Right ventricle myocardium inferior (tissue), 1 donor: ENCODE measurements around the gene MDM4. TPM values are rescaled to one million over a fixed set of nuclear protein-coding genes. Genes with fewer than 3 reads are reported as not detected.

Source experiments
- ATAC-seq: fragments of 200-7000 bp; cut with Tn5 transposase; one replicate; pipeline ENCODE4 v1.9.1; 2020; ENCODE audit warnings: mild to moderate bottlenecking, moderate library complexity
- DNase-seq: peaks from one replicate; pipeline ENCODE4 v3.0.0; 2021; ENCODE audit errors: missing footprints
- intact Hi-C: fragments of 100-400 bp; cut with DNase I; formaldehyde crosslinking; loops from one replicate; pipeline ENCODE4 v1.11.0; 2022
- long read RNA-seq: library from polyadenylated mRNA; unstranded; transcript quantifications from one replicate; pipeline ENCODE4 v2.0.0, GENCODE V29; 2021
- total RNA-seq: library from RNA; stranded (reverse); fragmentation: NEBNext Ultra II Directional; extraction: Animal tissue kit (Norgen Biotek cat#: 25700); gene quantifications from one replicate; pipeline ENCODE4 v1.2.1, GENCODE V29; 2021
- donor health status: DM: no; HTN: yes; CAD: no; lungs with severe emphysema.

The MDM4 gene, protein sequence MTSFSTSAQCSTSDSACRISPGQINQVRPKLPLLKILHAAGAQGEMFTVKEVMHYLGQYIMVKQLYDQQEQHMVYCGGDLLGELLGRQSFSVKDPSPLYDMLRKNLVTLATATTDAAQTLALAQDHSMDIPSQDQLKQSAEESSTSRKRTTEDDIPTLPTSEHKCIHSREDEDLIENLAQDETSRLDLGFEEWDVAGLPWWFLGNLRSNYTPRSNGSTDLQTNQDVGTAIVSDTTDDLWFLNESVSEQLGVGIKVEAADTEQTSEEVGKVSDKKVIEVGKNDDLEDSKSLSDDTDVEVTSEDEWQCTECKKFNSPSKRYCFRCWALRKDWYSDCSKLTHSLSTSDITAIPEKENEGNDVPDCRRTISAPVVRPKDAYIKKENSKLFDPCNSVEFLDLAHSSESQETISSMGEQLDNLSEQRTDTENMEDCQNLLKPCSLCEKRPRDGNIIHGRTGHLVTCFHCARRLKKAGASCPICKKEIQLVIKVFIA
- 28.6 TPM for total RNA-seq
- long read RNA-seq, full-length matches to known transcripts: 2 of 2 reads
- long read RNA-seq, partial matches to known transcripts: 0 of 2 reads
- long read RNA-seq, other reads (novel, unspliced or antisense): 0 of 2 reads

DNA sequence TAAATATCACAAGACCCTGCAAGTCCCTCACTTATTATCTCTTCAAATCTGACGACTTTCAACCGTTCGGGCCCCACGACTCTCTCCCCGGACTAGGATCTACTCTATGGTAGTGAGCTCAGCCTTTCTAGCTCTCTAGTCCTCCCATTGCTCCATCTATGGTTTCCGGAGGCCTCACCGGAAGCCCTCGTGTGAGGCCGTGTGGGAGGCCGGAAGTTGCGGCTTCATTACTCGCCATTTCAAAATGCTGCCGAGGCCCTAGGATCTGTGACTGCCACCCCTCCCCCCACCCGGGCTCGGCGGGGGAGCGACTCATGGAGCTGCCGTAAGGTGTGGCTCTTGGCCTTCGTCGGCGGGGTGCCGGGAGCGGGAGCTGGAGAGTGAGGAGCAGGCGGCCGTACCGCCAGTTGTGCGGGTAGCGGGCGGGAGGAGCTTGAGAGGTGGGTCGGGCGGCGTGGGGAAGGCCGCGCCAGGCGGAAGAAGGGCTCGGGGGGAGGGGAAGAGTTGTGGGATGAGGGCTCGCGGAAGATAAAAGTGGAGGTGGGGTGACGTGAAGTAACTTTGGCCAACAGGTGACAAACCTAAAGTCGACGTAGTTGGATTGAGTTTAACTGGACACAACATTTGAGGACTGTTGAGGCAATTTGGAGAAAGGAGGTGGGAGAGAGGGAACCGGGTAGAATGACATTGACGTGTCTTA, at the start of gene MDM4:
MDM4 (plus strand) TSS at position 227 of the 700 bp plus-strand sequence. CDS start 9,113 bp downstream, outside the sequence.
- intact Hi-C loops: loop anchor here (1.0 kb wide), 1 partner anchor 9 kb away; no protein-coding TSS in a partner anchor
- DNase-seq (peak; percentile 95), ATAC-seq (peak; percentile 99)

DNA sequence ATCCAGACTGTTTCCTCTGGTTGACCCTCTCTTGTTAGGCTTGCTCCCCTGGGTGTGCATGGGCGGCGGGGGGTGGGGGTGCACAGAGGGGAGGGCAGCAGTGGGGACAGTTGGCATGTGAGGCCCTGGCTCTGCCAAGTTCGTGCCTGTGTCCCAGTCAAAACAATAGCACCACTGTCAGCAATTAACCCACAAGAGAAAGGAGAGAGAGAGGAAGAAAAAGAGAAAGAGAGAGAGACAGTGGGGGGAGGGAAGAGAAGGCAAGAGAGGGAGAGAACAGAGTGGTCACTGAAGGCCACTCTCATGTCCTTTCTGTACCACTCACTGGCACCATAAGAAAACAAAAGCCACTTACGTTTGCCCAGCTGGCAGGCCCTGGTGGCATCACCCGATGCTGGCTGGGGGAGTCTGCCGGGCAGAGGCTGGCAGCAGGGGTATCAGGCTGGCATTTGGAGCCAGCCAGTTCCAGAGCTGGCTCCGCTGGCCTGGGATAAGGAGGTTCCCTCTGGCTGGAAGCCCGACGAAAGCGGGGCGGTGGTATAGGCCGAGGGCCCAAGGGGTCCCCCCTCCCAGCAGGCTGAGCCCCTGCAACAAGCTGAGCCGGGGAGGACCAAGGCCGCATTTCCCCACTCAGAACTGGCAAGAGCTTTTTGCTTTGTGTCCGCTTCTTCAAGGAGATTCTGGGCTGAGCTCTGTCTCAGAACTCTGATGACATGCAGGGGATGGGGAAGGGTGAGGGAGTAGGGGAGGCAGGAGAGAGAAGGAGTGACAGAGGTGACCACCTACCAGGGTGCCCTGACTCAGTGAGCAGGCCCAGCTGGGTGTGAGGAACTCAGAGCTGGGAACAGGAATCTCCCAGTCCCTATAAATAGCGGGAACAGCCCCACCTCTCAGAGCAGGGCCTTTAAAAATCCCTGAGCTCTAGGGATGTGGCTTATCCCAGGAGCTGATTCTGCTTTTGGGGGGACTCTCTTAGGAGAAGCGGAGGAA, 49.5 kb upstream of the MDM4 start:
- intact Hi-C loops: loop anchor here (2.0 kb wide), 3 partner anchors 14 to 26 kb away; no protein-coding TSS in a partner anchor
- ATAC-seq (peak; percentile 65), DNase-seq (no peak)

DNA sequence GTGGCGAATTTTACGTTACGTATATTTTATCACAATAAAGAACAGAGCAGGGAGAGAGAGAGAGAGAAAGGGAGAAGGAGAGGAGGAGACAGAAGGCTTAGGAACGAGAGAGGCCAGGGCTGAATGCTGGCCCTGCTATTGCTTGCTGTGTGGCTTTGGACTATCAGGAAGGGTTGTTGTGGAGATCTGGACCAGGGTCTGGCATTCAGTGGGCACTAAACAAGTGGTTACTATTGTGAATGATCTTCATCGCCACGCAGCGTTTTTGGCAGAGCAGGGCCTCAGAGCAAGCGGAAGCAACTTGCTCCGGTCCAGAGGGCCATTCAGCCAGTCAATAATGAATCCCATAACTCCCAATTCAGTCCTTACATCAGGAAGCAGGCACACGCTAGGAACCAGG, 48.0 kb upstream of the MDM4 start:
- ATAC-seq (no peak), DNase-seq (no peak)
- intact Hi-C loops: no loop called here

DNA sequence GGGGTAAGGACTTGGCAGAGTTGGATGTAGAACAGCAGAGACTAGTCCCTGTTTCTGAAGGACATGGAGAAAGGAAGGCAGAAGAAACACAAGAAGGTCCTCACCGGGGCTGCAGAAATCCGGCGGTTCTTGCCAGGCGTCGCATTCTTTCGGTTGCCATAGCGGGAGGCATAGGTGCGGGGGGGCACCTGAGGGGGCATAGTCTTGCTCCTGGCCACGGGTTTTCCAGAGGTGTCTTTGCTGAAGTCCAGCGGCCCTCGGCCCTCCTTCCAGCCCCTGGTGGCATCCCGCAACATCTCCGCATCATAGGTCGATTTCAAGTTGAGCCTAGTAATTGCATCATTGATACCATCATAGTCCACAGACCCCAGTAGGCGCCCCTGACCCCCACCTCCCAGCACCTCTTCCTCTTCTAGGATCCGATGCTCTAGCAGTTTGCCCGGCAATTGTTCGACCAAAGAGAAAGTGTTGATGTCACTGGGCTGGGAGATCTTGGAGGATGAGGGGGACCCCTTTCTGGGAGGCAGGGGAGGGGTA, 47.4 kb upstream of the MDM4 start:
- intact Hi-C loops: no loop called here
- DNase-seq (no peak), ATAC-seq (no peak)

DNA sequence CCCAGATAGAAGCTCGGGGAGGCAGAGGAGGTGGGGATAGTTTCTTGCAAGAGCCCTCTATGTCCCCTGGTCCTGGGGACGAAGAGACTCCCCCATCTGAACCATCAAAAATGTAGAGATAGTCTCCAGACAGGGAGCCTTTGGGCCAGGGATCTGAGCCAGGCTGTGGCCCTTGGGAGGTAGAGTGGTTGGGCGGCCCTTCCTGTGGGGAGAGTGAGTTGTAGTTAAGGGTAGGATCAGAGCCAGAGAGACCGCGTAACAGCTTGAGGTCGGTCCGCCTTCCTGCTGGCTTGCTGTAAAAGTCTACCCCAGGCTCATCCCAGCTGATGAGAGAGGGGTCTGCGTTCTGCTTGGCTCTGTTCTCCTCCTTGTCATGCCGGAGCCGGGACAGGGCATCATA, 46.9 kb upstream of the MDM4 start:
- ATAC-seq (no peak), DNase-seq (no peak)
- intact Hi-C loops: no loop called here

DNA sequence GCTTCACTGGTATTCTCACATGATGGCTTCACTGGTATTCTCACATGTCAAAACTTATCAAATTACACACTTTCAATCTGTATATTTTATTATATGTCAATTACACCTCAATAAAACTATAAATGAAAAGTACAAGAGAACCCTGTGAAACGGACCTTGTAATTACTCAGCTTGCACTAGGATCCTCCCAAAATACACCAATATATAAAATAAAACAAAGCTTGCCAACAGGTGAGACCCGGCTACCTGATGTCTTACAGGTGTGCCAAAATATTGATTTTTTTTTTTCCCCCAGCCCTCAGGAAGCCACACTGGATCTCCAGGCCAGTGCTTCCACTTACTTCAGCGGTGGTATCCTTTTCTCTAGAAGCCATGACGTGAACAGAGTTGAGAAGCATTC, 44.5 kb upstream of the MDM4 start:
- intact Hi-C loops: no loop called here
- ATAC-seq (no peak), DNase-seq (no peak)

DNA sequence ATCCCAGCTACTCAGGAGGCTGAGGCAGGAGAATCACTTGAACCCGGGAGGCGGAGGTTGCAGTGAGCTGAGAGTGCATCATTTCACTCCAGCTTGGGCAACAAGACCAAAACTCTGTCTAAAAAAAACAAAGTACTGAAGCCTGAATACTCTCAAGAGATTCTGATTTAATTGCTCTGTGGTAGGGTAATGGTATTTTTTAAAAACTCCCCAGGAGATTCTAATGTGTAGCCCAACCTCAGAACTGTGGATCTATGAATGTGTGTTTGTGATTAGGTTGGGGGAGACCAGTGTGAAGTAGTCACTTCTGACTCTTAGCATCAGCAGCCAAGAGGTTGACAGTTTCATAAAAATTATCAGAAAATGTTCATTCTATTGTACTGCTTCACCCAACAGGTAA, 43.5 kb upstream of the MDM4 start:
- intact Hi-C loops: no loop called here
- DNase-seq: no peak
- ATAC-seq: no peak

DNA sequence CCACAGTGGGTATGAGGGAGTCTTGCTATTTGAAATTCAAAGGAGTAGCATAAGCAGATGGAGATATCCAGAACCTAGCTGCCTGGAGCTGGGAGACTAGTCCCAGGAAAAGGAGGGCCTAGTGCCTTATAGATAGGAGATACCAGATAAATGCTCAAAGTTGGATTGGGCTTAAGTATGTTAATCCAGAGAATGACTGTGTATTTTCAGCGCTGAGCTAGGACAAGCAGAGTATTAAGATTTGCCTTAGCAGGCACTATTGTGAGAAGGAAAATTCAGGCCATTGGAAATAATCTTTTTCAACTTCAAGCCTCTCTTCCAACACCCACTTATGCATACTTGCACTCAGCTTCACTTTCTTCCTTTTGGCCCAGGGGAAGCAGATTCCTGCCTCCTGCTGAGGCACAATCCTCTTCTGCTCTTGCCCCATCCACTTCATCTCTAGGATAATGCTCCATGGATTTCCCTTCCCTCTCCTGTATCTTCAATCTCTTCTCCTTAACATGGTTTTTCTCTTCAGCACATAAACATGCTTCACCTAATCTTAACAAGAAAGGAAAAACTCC, 42.7 kb upstream of the MDM4 start:
- ATAC-seq (no peak), DNase-seq (no peak)
- intact Hi-C loops: no loop called here

DNA sequence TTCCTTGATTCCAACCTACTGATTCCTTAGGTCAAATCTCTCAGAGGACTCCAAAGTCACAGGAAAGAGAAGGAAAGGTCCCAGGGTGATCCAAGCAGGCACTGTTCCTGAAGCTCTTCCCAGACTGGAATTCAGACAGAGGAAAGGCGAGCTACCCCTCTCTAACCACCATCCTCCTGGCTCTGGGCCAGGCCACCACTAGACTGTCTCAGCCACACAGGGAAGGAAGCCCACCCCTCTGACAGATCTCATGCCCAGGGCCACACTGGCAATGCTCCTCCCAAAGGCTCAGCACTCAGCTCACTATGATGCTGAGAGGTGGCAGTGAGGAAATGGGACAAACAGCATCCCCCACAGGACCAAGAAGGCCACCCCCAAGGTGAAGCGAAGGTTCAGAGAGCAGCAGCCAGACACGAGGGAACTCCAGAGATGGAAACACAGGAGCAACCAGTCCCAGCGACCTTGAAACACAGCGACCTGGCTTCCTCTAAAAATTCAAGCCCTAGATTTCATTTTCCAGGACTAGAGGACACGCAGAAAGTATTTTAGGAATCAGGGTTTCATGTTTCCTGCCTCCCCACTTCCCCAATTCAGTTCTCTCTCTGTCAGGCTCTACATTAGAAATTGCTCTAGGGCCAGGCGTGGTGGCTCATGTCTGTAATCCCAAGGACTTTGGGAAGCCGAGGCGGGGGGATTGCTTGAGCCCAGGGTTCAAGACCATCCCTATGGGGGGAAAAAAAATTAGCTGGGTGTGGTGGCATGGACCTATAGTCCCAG, 40.4 kb upstream of the MDM4 start:
- DNase-seq (no peak), ATAC-seq (no peak)
- intact Hi-C loops: no loop called here

DNA sequence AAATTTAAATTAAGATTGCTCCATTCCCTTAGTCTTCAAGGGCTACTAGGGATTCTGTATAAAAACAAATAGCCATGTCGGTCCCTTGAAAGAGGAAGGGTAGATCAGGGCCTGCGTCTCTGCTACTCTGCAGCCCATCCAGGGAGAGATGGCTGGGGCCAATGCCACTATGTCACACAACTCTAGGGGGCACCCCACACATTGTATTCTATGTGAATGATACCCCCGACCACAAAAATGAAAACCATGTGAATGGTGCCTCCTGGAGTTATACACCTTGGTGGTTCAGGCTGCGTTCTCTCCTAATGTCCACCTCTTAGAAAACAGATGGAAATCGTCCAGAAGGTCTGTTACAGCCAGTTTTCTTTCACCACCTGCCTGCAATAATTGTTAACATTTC, 39.6 kb upstream of the MDM4 start:
- DNase-seq: no peak
- no peak for ATAC-seq
- intact Hi-C loops: no loop called here

DNA sequence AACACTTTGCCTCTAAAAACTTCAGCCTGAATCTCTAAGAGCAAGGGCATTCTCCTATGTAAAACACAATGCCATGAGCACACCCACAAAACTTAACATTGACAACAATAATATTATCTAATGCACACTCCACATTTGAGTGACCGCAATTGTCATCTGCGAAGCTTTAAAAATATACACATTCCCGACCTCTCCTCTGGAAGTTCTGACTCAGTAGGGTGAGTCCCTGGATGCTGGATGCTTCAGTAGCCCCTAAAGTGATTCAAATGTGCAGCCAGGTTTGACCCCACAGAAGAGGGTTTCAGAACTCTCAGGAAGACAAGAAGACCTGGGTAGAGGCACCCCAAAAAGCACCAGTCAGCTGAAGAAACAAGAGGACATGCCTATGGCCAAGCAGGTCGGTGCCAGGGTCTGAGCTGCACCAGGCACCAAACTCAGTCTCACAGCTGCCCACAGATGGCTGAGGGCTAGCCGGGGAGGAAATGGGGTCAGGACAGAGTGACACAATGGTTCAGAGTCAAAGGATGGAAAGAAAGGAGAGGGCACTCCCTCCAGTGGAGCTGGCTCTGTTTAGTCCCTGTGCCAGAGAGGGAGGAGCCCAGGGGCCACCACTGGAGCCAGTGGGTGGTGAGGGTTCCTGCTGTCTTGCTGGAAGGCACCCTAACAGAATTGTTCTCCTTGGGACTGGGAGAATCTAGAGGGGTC, 39.0 kb upstream of the MDM4 start:
- peak; percentile 37 for ATAC-seq
- DNase-seq: no peak
- intact Hi-C loops: no loop called here

DNA sequence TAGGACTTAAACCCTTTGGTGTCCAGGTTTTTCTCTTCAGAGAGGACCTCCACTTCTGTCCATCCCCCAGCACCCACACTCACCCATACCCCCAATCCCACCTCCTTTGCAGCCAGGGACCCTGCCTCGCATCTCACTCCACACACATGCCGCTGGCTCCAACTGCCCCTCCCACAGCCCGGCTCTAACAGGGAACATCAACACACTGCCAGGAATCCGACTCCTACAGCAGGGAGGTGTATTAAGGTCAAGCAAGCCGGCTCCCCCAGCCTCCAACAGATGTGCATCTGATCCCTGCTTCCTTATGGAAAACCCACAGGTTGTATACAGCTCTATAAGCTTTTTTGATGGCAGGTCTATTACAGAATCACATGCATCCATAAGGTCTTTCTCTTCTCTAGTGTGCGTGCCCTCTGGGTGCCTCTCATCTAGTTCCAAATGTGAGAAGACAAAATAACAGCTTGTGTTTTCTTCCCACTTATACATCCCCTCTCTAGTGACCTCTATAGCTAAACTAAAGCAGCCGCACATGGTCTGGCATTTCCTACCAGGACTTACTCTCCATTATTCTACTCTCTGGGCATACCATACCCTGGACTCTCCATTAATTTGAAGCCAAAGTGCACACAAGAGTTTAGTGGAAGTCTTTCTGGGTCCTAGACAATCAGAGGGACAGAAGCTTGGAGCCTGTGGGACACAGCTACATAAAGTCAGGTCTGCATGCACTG, 37.9 kb upstream of the MDM4 start:
- intact Hi-C loops: no loop called here
- no peak for DNase-seq
- ATAC-seq: peak; percentile 44

DNA sequence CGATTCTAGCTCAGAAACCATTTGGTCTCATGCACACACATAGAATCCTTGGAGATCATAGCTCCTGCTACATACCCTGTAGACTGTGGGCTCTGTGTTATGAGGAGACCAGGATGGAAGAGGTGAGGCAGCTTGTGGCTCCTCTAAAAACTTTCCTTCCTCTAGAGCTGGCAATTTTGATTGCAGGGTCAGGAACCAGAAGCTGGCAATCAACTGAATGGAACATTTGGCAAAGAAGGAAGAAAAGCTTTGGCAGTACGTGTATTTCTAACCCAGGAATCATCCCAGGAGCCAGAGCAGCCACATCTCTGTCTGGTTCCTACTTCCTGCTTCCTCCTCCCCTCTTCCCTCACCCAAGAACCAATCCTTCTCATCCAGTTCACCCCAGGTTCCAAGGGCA, 37.3 kb upstream of the MDM4 start:
- intact Hi-C loops: no loop called here
- DNase-seq: no peak

DNA sequence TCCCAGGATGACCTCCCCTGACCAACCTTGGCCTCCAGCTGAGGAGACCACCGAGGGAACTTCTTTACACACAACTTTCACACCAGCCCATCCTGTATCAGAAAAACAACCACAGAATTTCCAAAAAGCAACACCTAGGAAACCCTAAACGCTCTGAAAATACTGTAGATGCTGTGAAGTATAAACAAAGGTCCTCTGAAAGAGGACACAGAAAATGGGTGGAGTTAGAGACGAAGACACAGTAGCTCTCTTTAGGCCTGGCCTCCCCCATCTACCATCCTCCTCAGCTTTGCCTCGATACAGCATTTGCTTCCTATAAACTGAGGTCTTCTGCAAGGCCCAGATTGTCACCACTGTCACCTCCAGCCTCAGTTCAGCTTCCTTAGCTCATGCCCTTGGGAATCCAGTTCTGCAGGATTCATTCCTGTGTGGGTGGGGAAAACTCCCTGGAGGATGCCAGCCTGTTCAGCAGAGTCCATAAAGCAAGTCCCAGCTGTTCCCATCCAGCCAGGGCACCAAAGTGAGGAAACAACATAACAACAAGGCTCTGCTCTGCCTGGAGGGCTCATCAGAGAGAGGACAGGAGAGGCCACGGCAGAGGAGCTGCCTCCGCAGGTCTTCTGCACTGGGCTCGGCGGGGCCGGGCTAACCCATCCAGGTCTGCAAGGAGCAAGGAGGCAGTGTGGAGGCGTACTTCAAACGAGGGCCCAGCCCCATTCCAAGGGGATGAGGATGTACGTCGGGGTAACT, 36.6 kb upstream of the MDM4 start:
- DNase-seq: peak; percentile 69
- no peak for ATAC-seq
- intact Hi-C loops: loop anchor here (2.0 kb wide), 1 partner anchor 13 kb away; no protein-coding TSS in a partner anchor

More for the DNA sequence above, 37.3 kb upstream of the MDM4 start:
- ATAC-seq: no peak

DNA sequence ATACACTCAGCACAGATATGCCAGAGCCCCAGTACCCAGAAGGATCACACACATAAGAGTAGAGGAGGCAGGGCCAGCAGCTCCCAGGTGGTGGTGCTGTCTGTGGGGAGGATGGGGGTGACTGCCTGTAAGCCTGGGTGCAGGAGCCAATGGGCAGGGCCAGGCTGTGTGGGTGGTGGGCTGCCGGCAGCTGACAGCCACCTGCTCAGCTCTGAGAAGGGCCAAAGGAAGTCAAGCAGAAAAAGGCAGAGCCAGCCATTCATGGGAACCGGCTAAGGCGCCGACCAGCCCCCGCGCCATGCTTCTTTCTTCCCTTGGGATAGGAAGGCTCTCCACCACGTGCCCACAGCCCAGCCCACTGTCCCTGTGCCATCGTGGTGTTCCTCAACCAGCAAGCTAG, 35.7 kb upstream of the MDM4 start:
- no peak for DNase-seq
- ATAC-seq: no peak
- intact Hi-C loops: loop anchor here (2.0 kb wide), 1 partner anchor 14 kb away; no protein-coding TSS in a partner anchor
